ENCODE data around the gene CLPSL2. TPM values are rescaled to one million over a fixed set of nuclear protein-coding genes. Genes with fewer than 3 reads are reported as not detected.

Gene CLPSL2
- total RNA-seq, 4 donors from 2014 or later = not detected

DNA sequence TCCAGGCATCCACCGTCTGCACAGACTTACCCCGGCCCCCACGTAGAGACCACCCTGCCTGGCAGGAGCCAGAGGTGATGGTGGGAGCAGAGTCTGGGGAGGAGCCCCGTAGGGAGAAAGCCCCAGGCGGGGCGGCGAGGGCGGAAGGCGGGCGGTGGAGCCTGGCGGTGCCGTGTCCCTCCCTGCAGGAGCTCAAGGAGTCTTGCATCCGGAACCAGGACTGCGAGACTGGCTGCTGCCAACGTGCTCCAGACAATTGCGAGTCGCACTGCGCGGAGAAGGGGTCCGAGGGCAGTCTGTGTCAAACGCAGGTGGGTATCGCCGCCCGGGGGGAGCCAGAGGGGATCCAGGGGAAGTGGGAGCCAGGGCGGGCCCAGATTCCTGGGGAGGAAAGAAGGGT, 10.4 kb downstream of the CLPSL2 start:
- H3K27me3 ChIP-seq = peaks cover 0 to 53% of the 10 kb centered on the region in 2 donors
- TF ChIP-seq POLR2A (IDR thresholded peaks at IDR 0.05) = no peak
- TF ChIP-seq EP300 (IDR thresholded peaks at IDR 0.05) = no peak
- TF ChIP-seq, protein P1, sequence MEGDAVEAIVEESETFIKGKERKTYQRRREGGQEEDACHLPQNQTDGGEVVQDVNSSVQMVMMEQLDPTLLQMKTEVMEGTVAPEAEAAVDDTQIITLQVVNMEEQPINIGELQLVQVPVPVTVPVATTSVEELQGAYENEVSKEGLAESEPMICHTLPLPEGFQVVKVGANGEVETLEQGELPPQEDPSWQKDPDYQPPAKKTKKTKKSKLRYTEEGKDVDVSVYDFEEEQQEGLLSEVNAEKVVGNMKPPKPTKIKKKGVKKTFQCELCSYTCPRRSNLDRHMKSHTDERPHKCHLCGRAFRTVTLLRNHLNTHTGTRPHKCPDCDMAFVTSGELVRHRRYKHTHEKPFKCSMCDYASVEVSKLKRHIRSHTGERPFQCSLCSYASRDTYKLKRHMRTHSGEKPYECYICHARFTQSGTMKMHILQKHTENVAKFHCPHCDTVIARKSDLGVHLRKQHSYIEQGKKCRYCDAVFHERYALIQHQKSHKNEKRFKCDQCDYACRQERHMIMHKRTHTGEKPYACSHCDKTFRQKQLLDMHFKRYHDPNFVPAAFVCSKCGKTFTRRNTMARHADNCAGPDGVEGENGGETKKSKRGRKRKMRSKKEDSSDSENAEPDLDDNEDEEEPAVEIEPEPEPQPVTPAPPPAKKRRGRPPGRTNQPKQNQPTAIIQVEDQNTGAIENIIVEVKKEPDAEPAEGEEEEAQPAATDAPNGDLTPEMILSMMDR (IDR thresholded peaks at IDR 0.05) = no peak
- H3K36me3 ChIP-seq = no peaks in the 10 kb centered on the region
- WGBS, 2 donors = 44 to 64% methylated on average over 25 of the region's 25 CpGs
- no peaks in the 10 kb centered on the region for H3K9me3 ChIP-seq
- no peak overlapping the region for H3K27ac ChIP-seq
- H3K4me3 ChIP-seq = no peak overlapping the region
- no peaks in the 10 kb centered on the region for H3K4me1 ChIP-seq
- no peak for DNase-seq (ENCODE audit: low spot score in 2 of 2)

DNA sequence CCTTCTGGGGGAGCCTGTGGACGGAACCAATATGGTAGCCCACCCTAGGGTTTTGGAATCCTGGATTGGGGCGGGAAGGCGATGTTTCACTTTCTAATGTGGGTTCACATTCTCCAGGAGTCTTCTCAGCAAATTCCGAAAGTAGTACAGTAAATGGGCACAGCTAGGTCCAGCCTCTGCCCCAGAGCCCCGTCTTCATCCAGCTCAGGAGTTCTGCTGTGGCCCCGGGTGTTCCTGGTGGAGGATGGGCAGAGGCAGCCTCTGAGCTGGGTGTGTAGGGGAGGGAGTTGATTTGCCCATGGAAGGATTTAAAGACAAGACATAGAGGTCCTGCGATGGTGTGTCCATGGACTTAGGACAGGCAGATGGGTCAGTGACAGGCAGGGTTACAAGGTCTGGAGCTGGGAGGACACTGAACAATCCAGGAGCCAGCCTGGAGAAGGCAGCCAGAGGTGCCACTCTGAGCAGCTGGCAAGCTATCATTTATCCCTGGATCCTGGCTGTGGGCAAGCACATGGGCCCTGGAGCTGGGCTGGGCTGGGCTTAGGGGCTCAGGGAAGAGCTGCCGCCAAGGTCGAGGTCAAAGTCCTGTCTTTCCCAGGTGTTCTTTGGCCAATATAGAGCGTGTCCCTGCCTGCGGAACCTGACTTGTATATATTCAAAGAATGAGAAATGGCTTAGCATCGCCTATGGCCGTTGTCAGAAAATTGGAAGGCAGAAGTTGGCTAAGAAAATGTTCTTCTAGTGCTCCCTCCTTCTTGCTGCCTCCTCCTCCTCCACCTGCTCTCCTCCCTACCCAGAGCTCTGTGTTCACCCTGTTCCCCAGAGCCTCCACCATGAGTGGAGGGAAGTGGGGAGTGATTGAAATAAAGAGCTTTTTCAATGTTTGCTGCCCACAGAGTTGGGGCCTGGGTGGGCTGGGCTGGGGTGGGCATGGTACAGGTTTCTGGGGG, 11.1 kb downstream of the CLPSL2 start:
- no peak overlapping the region for H3K27ac ChIP-seq
- no peaks in the 10 kb centered on the region for H3K4me1 ChIP-seq
- 85% methylated on average over 13 of the region's 13 CpGs for WGBS, 2 donors
- DNase-seq (ENCODE audit: low spot score in 2 of 2) = no peak
- H3K4me3 ChIP-seq = no peak overlapping the region
- H3K27me3 ChIP-seq = peaks cover 0 to 53% of the 10 kb centered on the region in 2 donors
- TF ChIP-seq EP300 (IDR thresholded peaks at IDR 0.05) = no peak
- TF ChIP-seq, protein P1 (IDR thresholded peaks at IDR 0.05) = no peak
- TF ChIP-seq POLR2A (IDR thresholded peaks at IDR 0.05) = no peak
- H3K9me3 ChIP-seq = no peaks in the 10 kb centered on the region
- H3K36me3 ChIP-seq = no peaks in the 10 kb centered on the region

DNA sequence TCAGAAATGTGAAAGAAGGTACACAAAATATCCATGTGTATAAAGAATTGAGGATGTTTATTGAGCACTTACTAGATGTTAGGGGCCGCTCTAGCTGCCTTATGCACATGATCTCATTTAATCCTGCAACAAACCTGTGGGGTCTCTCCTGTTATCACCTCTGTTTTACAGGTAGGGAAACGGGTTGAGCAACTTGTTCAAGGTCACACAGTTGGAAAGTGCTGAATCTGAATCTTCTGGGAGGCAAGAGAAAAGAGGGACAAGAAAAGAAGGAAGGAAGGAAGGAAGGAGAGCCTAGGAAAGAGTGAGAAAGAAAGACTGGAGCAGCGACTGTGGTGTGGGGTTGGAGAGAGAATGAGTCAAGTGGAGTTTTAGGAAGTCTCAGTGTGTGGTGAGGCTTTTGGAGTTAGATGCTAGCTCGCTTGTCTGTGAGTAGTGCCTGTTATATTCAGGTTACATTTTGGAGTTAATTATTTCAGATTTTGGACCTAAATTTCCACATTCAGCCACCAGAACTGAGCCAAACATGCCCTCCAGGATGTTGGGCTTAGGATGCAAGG, 12.1 kb downstream of the CLPSL2 start:
- Histone ChIP-seq H3K4me1 (no peaks in the 10 kb centered on the region), H3K9me3 (no peaks in the 10 kb centered on the region), H3K27ac (no peak overlapping the region), H3K4me3 (no peak overlapping the region), H3K27me3 (peaks cover 0 to 49% of the 10 kb centered on the region in 2 donors), H3K36me3 (no peaks in the 10 kb centered on the region)
- no peak for TF ChIP-seq EP300 (IDR thresholded peaks at IDR 0.05)
- no peak for TF ChIP-seq POLR2A (IDR thresholded peaks at IDR 0.05)
- TF ChIP-seq, protein P1 (IDR thresholded peaks at IDR 0.05) = no peak
- DNase-seq (ENCODE audit: low spot score in 2 of 2) = no peak
- 66 to 72% methylated on average over 4 of the region's 4 CpGs for WGBS, 2 donors

DNA sequence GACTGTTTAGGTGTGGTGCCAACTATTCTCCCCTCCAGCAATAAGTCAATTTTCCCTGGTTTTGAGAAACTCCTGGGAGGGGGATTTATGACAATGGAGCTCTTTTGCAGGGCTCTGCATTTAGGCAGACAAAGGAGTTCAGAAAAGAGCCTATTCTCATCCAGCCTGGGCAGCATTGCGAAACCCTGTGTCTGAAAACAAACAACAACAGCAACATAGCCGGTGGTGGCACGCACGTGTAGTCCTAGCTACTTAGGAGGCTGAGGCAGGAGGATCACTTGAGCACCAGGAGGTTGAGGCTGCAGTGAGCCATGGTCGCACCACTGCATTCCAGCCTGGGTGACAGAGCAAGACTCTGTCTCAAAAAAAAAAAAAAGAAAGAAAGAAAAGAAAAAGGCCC, 14.3 kb downstream of the CLPSL2 start:
- Histone ChIP-seq H3K9me3 (no peaks in the 10 kb centered on the region), H3K27ac (no peak overlapping the region), H3K27me3 (peaks cover 0 to 40% of the 10 kb centered on the region in 2 donors), H3K36me3 (no peaks in the 10 kb centered on the region), H3K4me3 (no peak overlapping the region), H3K4me1 (no peaks in the 10 kb centered on the region)
- TF ChIP-seq EP300 (IDR thresholded peaks at IDR 0.05) (no peak), POLR2A (IDR thresholded peaks at IDR 0.05) (no peak)
- TF ChIP-seq, protein P1 (IDR thresholded peaks at IDR 0.05) = no peak
- no peak for DNase-seq (ENCODE audit: low spot score in 2 of 2)
- 48 to 63% methylated on average over 5 of the region's 5 CpGs for WGBS, 2 donors

Data from tibial nerve (tissue), 4 donors.